Kasumi-1 (cell line): Measurements from ENCODE around the gene PHF2.
A peak's percentile ranks its signal among the peaks of the same experiment; 100 is the strongest.

Source experiments
- DNase-seq, 2 experiments: peaks; one replicate each; lab custom pipeline; 2025; lab: John Stamatoyannopoulos, UW

PHF2 gene

GRCh38 chr9:93576258-93577077 is at the start of gene PHF2:
Gene PHF2 (plus strand): TSS chr9:93576584. CDS start chr9:93576774, 190 bp downstream.
- DNase-seq = no peak

- DNase-seq = peak in 1 of 2 experiments; percentile 12
Measured at GRCh38 chr9:93531374-93531773, 45.0 kb upstream of the PHF2 start.

GRCh38 chr9:93532141-93532540 is 44.2 kb upstream of the PHF2 start:
- DNase-seq = no peak

GRCh38 chr9:93533863-93534262 is 42.5 kb upstream of the PHF2 start:
- peak in 1 of 2 experiments; percentile 3 for DNase-seq

- DNase-seq = no peak
Measured at GRCh38 chr9:93536167-93536566, 40.2 kb upstream of the PHF2 start.

- no peak for DNase-seq
Measured at GRCh38 chr9:93536874-93537273, 39.5 kb upstream of the PHF2 start.

GRCh38 chr9:93540305-93540704 is 36.1 kb upstream of the PHF2 start:
- DNase-seq = no peak

- no peak for DNase-seq
Measured at GRCh38 chr9:93541005-93541404, 35.4 kb upstream of the PHF2 start.

- DNase-seq = no peak
Measured at GRCh38 chr9:93541581-93542349, 34.6 kb upstream of the PHF2 start.

- DNase-seq = no peak
Measured at GRCh38 chr9:93543117-93543516, 33.3 kb upstream of the PHF2 start.

- no peak for DNase-seq
Measured at GRCh38 chr9:93546356-93546755, 30.0 kb upstream of the PHF2 start.

- no peak for DNase-seq
Measured at GRCh38 chr9:93549611-93550010, 26.8 kb upstream of the PHF2 start.

GRCh38 chr9:93552923-93553322 is 23.5 kb upstream of the PHF2 start:
- no peak for DNase-seq

- DNase-seq = no peak
Measured at GRCh38 chr9:93555370-93555769, 21.0 kb upstream of the PHF2 start.

GRCh38 chr9:93557366-93558137 is 18.8 kb upstream of the PHF2 start:
- DNase-seq = no peak

- no peak for DNase-seq
Measured at GRCh38 chr9:93558503-93558902, 17.9 kb upstream of the PHF2 start.

GRCh38 chr9:93560991-93561390 is 15.4 kb upstream of the PHF2 start:
- no peak for DNase-seq

GRCh38 chr9:93562157-93562556 is 14.2 kb upstream of the PHF2 start:
- DNase-seq = no peak

- no peak for DNase-seq
Measured at GRCh38 chr9:93565089-93565488, 11.3 kb upstream of the PHF2 start.

GRCh38 chr9:93566408-93567270 is 9.7 kb upstream of the PHF2 start:
- peak; percentile 92 to 94 for DNase-seq

- DNase-seq = peak; percentile 24 to 26
Measured at GRCh38 chr9:93567271-93567959, 9.0 kb upstream of the PHF2 start.
